ENCODE measurements around the gene TRIM74. TPM values are rescaled to one million over a fixed set of nuclear protein-coding genes. Genes with fewer than 3 reads are reported as not detected.
"Not testable (repeated sequence)": the region's sequence is repeated elsewhere in the genome, so short reads cannot be mapped to it uniquely, and the experiment has no call there.

Gene TRIM74
- total and polyA plus RNA-seq, 9 of the 15 experiments (the other 6 are each of a cell fraction or from before 2014, with no cell fraction given): not detected

- TF ChIP-seq, protein P1, sequence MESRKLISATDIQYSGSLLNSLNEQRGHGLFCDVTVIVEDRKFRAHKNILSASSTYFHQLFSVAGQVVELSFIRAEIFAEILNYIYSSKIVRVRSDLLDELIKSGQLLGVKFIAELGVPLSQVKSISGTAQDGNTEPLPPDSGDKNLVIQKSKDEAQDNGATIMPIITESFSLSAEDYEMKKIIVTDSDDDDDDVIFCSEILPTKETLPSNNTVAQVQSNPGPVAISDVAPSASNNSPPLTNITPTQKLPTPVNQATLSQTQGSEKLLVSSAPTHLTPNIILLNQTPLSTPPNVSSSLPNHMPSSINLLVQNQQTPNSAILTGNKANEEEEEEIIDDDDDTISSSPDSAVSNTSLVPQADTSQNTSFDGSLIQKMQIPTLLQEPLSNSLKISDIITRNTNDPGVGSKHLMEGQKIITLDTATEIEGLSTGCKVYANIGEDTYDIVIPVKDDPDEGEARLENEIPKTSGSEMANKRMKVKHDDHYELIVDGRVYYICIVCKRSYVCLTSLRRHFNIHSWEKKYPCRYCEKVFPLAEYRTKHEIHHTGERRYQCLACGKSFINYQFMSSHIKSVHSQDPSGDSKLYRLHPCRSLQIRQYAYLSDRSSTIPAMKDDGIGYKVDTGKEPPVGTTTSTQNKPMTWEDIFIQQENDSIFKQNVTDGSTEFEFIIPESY (CRISPR knock-in tag; IDR thresholded peaks at IDR 0.05): 0 out of 2 replicates have a peak, but pooled peaks have one; percentile 31
- H3K27ac ChIP-seq (ENCODE audit: extremely low read depth, low read depth, low read length); H2AFZ ChIP-seq (ENCODE audit: low read depth, low read length); H3K9me1 ChIP-seq (ENCODE audit: control insufficient read depth, insufficient read depth, low read length); H4K20me1 ChIP-seq (replicated peaks; ENCODE audit: control insufficient read depth, insufficient read depth, low read length); H3K4me3 ChIP-seq; ATAC-seq; H3K9ac ChIP-seq (ENCODE audit: insufficient read depth in 1 of 2, low read depth in 2 of 2, low read length in 2 of 2); H3K9me3 ChIP-seq (replicated peaks; ENCODE audit: control insufficient read depth, insufficient read depth, low read depth, low read length); CTCF ChIA-PET (ENCODE audit: low intra/inter-chr PET ratio); in situ Hi-C loops (cut with MboI); H3K4me2 ChIP-seq (ENCODE audit: insufficient read depth, low read length); intact Hi-C loops (cut with micrococcal nuclease); FAIRE-seq; H3K27me3 ChIP-seq (ENCODE audit: control insufficient read depth in 2 of 2, insufficient read depth in 2 of 2, low read length in 2 of 2); BruUV-seq (replicated peaks): not testable (repeated sequence)
- Histone ChIP-seq H3K79me2 (ENCODE audit: control insufficient read depth, insufficient read depth, low read length) (peaks cover 42% of the 10 kb centered on the region), H3K36me3 (ENCODE audit: control insufficient read depth, insufficient read depth, low read length) (peaks cover 67% of the 10 kb centered on the region), H3K4me1 (replicated peaks in 1 of 2; ENCODE audit: control insufficient read depth in 2 of 2, insufficient read depth in 2 of 2, low read length in 2 of 2) (peaks cover 6 to 13% of the 10 kb centered on the region in 2 experiments; a peak in 4 of 5 replicates)
- peak in 1 of 4 experiments; percentile 7 for DNase-seq (ENCODE audit: extremely low read depth in 1 of 4, low spot score in 3 of 4)
- 91% methylated on average over 6 of the region's 6 CpGs for WGBS (ENCODE audit: insufficient coverage, low coverage, missing lambda C conversion rate)
- POLR2A ChIA-PET: interaction anchor here (0.6 to 1.2 kb wide), 2 partner anchors 100 to 1149 kb away, joined by 3 read pairs; partner anchors contain the start of gene TYW1B
Measured at GRCh38 chr7:72928216-72928615, 41.0 kb downstream of the TRIM74 start.

- DNase-seq (ENCODE audit: extremely low read depth in 1 of 4, low spot score in 3 of 4); H3K4me3 ChIP-seq; H4K20me1 ChIP-seq (replicated peaks; ENCODE audit: control insufficient read depth, insufficient read depth, low read length); H3K9me3 ChIP-seq (replicated peaks; ENCODE audit: control insufficient read depth, insufficient read depth, low read depth, low read length); FAIRE-seq; in situ Hi-C loops (cut with MboI); CTCF ChIA-PET (ENCODE audit: low intra/inter-chr PET ratio); H3K27ac ChIP-seq (ENCODE audit: extremely low read depth, low read depth, low read length); intact Hi-C loops (cut with micrococcal nuclease); ATAC-seq; H3K9me1 ChIP-seq (ENCODE audit: control insufficient read depth, insufficient read depth, low read length); H3K9ac ChIP-seq (ENCODE audit: insufficient read depth in 1 of 2, low read depth in 2 of 2, low read length in 2 of 2); H3K27me3 ChIP-seq (ENCODE audit: control insufficient read depth in 2 of 2, insufficient read depth in 2 of 2, low read length in 2 of 2); H2AFZ ChIP-seq (ENCODE audit: low read depth, low read length); H3K4me2 ChIP-seq (ENCODE audit: insufficient read depth, low read length); BruUV-seq (replicated peaks): not testable (repeated sequence)
- Histone ChIP-seq H3K79me2 (ENCODE audit: control insufficient read depth, insufficient read depth, low read length) (peaks cover 46% of the 10 kb centered on the region), H3K4me1 (replicated peaks in 1 of 2; ENCODE audit: control insufficient read depth in 2 of 2, insufficient read depth in 2 of 2, low read length in 2 of 2) (peaks cover 6 to 13% of the 10 kb centered on the region in 2 experiments; a peak in 4 of 5 replicates), H3K36me3 (ENCODE audit: control insufficient read depth, insufficient read depth, low read length) (peaks cover 63% of the 10 kb centered on the region)
- POLR2A ChIA-PET: interaction anchor here (0.6 to 1.2 kb wide), 2 partner anchors 100 to 1149 kb away, joined by 3 read pairs; partner anchors contain the start of gene TYW1B
- 94% methylated on average over 6 of the region's 6 CpGs for WGBS (ENCODE audit: insufficient coverage, low coverage, missing lambda C conversion rate)
Measured at GRCh38 chr7:72927791-72928190, 41.5 kb downstream of the TRIM74 start.

Data from K562 (cell line).